B cell (primary cell): ENCODE measurements around the gene SNAPIN. TPM values are rescaled to one million over a fixed set of nuclear protein-coding genes. Genes with fewer than 3 reads are reported as not detected.

Experiments
- ATAC-seq: fragments of 200-7000 bp; cut with Tn5 transposase; one replicate; pipeline ENCODE4 v1.10.0; 2021; ENCODE audit warnings: low read depth, mild to moderate bottlenecking, moderate number of reproducible peaks, moderate library complexity
- CTCF ChIA-PET: fragments of 350-600 bp; sonication (Branson Sonifier 250); formaldehyde crosslinking; loops from one replicate; lab custom pipeline; 2021; ENCODE audit warnings: antibody characterized with exemption, inconsistent platforms; lab: Charles Lee
- POLR2A ChIA-PET: fragments of 350-600 bp; sonication (Branson Sonifier 250); formaldehyde crosslinking; loops from one replicate; lab custom pipeline; 2021; ENCODE audit warnings: antibody characterized with exemption; lab: Charles Lee
- DNase-seq: peaks from one replicate; pipeline ENCODE4 v3.0.0; 2013
- H2AFZ ChIP-seq: 2 replicates; pipeline ENCODE4 v1.6.1; 2012; ENCODE audit warnings: mild to moderate bottlenecking, low read depth, low read length; ENCODE audit not compliant: insufficient read depth, poor library complexity, severe bottlenecking
- H3K27ac ChIP-seq, 2 donors: 1 replicate in 1 of 2; 2 replicates in 1 of 2; pipeline ENCODE4 v1.5.1; 2012 to 2013; ENCODE audit warnings: low read length in 2 of 2, mild to moderate bottlenecking in 2 of 2, moderate library complexity in 1 of 2
- H3K27me3 ChIP-seq, 4 experiments: fragments of 200-600 bp in 1 of 4; sonication (generic) in 1 of 4; replicated peaks in 1 of 4; 1 replicate in 2 of 4; 2 replicates in 2 of 4; pipeline versions ENCODE4 v1.6.1 to v1.7.0; 2013 to 2016; ENCODE audit warnings: low read length in 3 of 4, mild to moderate bottlenecking in 2 of 4, mixed read lengths in 1 of 4, moderate library complexity in 1 of 4; ENCODE audit not compliant: insufficient read depth in 4 of 4, control insufficient read depth in 3 of 4; ENCODE audit errors: control extremely low read depth in 1 of 4
- H3K36me3 ChIP-seq, 2 experiments: replicated peaks in 1 of 2; 1 replicate in 1 of 2; 2 replicates in 1 of 2; pipeline versions ENCODE4 v1.6.1 to v1.7.1; 2013; ENCODE audit warnings: low read length in 1 of 2; ENCODE audit not compliant: insufficient read depth in 2 of 2, control insufficient read depth in 1 of 2; ENCODE audit errors: control extremely low read depth in 1 of 2, extremely low read depth in 1 of 2
- H3K4me1 ChIP-seq, 2 donors: fragments of 200-600 bp in 1 of 2; sonication (generic) in 1 of 2; 1 replicate in 1 of 2; 2 replicates in 1 of 2; pipeline versions ENCODE4 v1.5.1 to v1.6.1; 2013 to 2017; ENCODE audit warnings: low read length in 2 of 2; ENCODE audit not compliant: control insufficient read depth in 2 of 2, insufficient read depth in 2 of 2
- H3K4me2 ChIP-seq: replicated peaks from 2 replicates; pipeline ENCODE3; 2012; ENCODE audit warnings: mild to moderate bottlenecking, low read depth, low read length; ENCODE audit not compliant: poor library complexity, severe bottlenecking
- H3K4me3 ChIP-seq, 5 experiments: fragments of 200-600 bp in 1 of 5; sonication (generic) in 1 of 5; 1 replicate in 3 of 5; 2 replicates in 2 of 5; pipeline versions ENCODE4 v1.5.1 to v1.7.0; 2011 to 2016; ENCODE audit warnings: low read length in 4 of 5, mild to moderate bottlenecking in 4 of 5, low read depth in 2 of 5, control low read depth in 1 of 5, moderate library complexity in 1 of 5; ENCODE audit not compliant: insufficient read depth in 1 of 5; ENCODE audit errors: control extremely low read depth in 1 of 5, extremely low read depth in 1 of 5
- H3K79me2 ChIP-seq: fragments of 200-600 bp; sonication (generic); one replicate; pipeline ENCODE4 v1.6.0; 2016; ENCODE audit warnings: low read length; ENCODE audit not compliant: control insufficient read depth, insufficient read depth
- H3K9ac ChIP-seq: fragments of 200-600 bp; sonication (generic); 2 replicates; pipeline ENCODE4 v1.6.1; 2017; ENCODE audit warnings: mild to moderate bottlenecking, low read length, moderate library complexity
- H3K9me3 ChIP-seq, 3 donors: one replicate each; pipeline versions ENCODE4 v1.6.1 to v1.7.1; 2013; ENCODE audit warnings: low read length in 2 of 3; ENCODE audit not compliant: control insufficient read depth in 2 of 3, insufficient read depth in 1 of 3; ENCODE audit errors: control extremely low read depth in 1 of 3
- H4K20me1 ChIP-seq: 2 replicates; pipeline ENCODE4 v1.6.0; 2012; ENCODE audit warnings: mild to moderate bottlenecking, low read length; ENCODE audit not compliant: insufficient read depth, control insufficient read depth, poor library complexity, severe bottlenecking
- H3K27ac Mint-ChIP-seq: one replicate; pipeline ENCODE4 v1.8.0; 2021; ENCODE audit warnings: mixed read lengths
- H3K27me3 Mint-ChIP-seq: one replicate; pipeline ENCODE4 v1.8.0; 2021; ENCODE audit warnings: mixed read lengths
- H3K4me1 Mint-ChIP-seq: one replicate; pipeline ENCODE4 v1.8.0; 2021; ENCODE audit warnings: mixed read lengths
- H3K4me3 Mint-ChIP-seq: one replicate; pipeline ENCODE4 v1.8.0; 2021; ENCODE audit warnings: mixed read lengths
- H3K9me3 Mint-ChIP-seq: one replicate; pipeline ENCODE4 v1.8.0; 2022; ENCODE audit warnings: mixed read lengths; ENCODE audit not compliant: insufficient read depth
- EZH2 ChIP-seq: IDR thresholded peaks from 2 replicates; pipeline ENCODE4 v1.6.1; 2012; ENCODE audit warnings: borderline replicate concordance, low read depth, mild to moderate bottlenecking, moderate library complexity, low read length; ENCODE audit not compliant: insufficient read depth, poor library complexity, severe bottlenecking
- WGBS: methylation state at CpG from one replicate; pipeline ENCODE4 v1.1.5; 2013; ENCODE audit warnings: missing lambda C conversion rate; ENCODE audit not compliant: insufficient coverage; 5-methylcytosine and 5-hydroxymethylcytosine counted together
- intact Hi-C: fragments of 100-400 bp; cut with micrococcal nuclease; formaldehyde crosslinking; loops from one replicate; pipeline ENCODE4 v1.10.0; 2022
- polyA plus RNA-seq: library from polyadenylated mRNA; depleted of rRNA; stranded (reverse); fragments of >200 nt; gene quantifications from 2 replicates; pipeline ENCODE4 v1.2.3, GENCODE V29; 2012
- total RNA-seq, 2 donors: library from RNA; stranded (reverse); fragments of 120-200 nt in 1 of 2; gene quantifications; 1 replicate in 1 of 2; 2 replicates in 1 of 2; pipeline versions ENCODE4 v1.2.3 to v1.2.4, GENCODE V29; 2013 to 2022
- TF ChIP-seq, protein P1 (sequence below): fragments of 200-600 bp; IDR thresholded peaks from one replicate; pipeline ENCODE4 v1.8.0; 2022; ENCODE audit warnings: antibody characterized with exemption, mild to moderate bottlenecking

SNAPIN gene
- total and polyA plus RNA-seq, 2 donors (not counting 1 experiment from before 2014, with no cell fraction given), result 22.7 to 37.6 TPM

DNA sequence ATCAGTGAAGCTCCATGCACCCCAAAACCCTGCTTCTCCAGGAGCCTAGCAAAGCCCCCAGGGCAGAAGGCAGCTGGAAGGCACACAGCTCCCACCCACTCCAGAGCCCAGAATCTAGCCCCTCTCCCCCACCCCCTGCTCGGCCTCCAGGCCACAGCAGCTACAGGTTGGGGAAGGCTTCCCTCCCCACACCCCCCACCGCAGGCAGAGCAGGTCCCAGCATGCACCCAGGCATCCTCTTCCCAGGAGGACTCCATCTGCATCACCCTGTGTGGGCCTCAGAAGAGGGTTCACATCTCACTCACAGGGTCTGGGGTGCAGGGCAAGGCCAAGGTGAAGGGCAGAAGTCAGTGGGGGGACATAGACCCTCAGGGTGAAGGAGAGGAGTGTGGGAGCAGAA is 43.1 kb upstream of the SNAPIN start:
- no peaks in the 10 kb centered on the region for H3K9me3 ChIP-seq
- DNase-seq (no peak), ATAC-seq (no peak)
- H3K9ac ChIP-seq, result no peak overlapping the region
- ChIA-PET CTCF (interaction anchor here (1.0 to 1.3 kb wide), 2 partner anchors 11 to 47 kb away, joined by 3 read pairs; no protein-coding TSS in a partner anchor), POLR2A (no interaction called here)
- H3K4me2 ChIP-seq, result no peak overlapping the region
- no peak overlapping the region for H2AFZ ChIP-seq
- TF ChIP-seq, protein P1, sequence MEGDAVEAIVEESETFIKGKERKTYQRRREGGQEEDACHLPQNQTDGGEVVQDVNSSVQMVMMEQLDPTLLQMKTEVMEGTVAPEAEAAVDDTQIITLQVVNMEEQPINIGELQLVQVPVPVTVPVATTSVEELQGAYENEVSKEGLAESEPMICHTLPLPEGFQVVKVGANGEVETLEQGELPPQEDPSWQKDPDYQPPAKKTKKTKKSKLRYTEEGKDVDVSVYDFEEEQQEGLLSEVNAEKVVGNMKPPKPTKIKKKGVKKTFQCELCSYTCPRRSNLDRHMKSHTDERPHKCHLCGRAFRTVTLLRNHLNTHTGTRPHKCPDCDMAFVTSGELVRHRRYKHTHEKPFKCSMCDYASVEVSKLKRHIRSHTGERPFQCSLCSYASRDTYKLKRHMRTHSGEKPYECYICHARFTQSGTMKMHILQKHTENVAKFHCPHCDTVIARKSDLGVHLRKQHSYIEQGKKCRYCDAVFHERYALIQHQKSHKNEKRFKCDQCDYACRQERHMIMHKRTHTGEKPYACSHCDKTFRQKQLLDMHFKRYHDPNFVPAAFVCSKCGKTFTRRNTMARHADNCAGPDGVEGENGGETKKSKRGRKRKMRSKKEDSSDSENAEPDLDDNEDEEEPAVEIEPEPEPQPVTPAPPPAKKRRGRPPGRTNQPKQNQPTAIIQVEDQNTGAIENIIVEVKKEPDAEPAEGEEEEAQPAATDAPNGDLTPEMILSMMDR, result no peak
- TF ChIP-seq EZH2, result no peak
- H3K27ac ChIP-seq, result no peak overlapping the region
- H3K36me3 ChIP-seq, result no peaks in the 10 kb centered on the region
- no peak overlapping the region for H3K4me3 ChIP-seq
- no CpG with 5 or more reads among the region's 2 CpGs for WGBS
- no peak overlapping the region for H3K27ac Mint-ChIP-seq
- no peaks in the 10 kb centered on the region for H3K79me2 ChIP-seq
- no peaks in the 10 kb centered on the region for H3K4me1 Mint-ChIP-seq
- no peak overlapping the region for H3K4me3 Mint-ChIP-seq
- no peaks in the 10 kb centered on the region for H3K27me3 ChIP-seq
- H3K27me3 Mint-ChIP-seq, result no peaks in the 10 kb centered on the region
- peaks cover 10% of the 10 kb centered on the region in 2 donors for H3K4me1 ChIP-seq
- intact Hi-C loops, result no loop called here
- no peaks in the 10 kb centered on the region for H3K9me3 Mint-ChIP-seq
- H4K20me1 ChIP-seq, result no peaks in the 10 kb centered on the region

DNA sequence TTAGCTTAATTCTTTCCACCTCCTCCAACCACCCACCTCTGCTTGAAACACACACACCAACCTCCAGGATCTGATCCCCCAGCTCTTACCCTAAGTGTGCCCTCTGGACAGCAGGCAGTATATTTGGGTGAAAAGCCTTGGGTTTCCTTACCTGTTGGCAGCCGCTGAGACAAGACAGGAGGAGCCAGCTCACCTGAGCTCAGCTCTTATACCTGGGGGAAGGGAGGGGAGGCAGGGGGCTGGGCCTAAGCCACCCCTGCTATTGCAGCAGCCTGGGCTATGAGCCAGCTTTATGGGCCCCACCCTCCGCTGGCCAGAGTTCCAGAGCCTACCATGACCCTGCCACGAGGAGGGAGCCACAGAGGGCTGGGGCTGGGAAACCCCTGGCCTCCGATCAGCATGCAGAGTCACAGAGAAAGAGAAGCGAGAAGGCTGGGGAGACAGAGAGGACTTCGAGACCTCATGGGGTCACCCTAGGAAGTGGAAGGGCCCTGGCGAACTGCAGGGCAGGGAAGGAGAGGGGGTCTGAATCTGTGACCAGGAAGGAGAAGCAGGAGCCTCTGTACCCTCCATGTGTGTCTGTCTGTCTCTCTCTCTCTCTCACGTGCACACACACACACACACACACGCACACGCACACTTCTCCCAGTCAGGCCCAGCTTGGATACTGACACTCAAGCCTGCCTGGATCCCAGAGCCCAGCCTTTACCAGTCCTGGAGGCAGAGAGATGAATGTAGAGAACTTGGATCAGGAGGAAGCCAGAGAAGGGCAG is 42.2 kb upstream of the SNAPIN start, which contains the start of gene S100A14:
Gene S100A14 (minus strand): TSS at position 182 of the 773 bp plus-strand sequence. CDS start 467 bp downstream, outside the sequence.
- 87% methylated on average over 6 of the region's 10 CpGs for WGBS
- no peaks in the 10 kb centered on the region for H3K4me1 Mint-ChIP-seq
- TF ChIP-seq, protein P1, result no peak
- TF ChIP-seq EZH2, result no peak
- H3K9me3 Mint-ChIP-seq, result no peaks in the 10 kb centered on the region
- Histone ChIP-seq H3K79me2 (no peaks in the 10 kb centered on the region), H3K27ac (no peak within 1 kb of the TSS), H3K4me1 (peaks cover 10% of the 10 kb centered on the region in 2 donors), H4K20me1 (no peaks in the 10 kb centered on the region), H3K4me2 (no peak within 1 kb of the TSS), H3K9me3 (no peaks in the 10 kb centered on the region), H2AFZ (peak within 1 kb of the TSS; percentile 53), H3K9ac (no peak within 1 kb of the TSS), H3K4me3 (no peak within 1 kb of the TSS), H3K36me3 (no peaks in the 10 kb centered on the region), H3K27me3 (no peaks in the 10 kb centered on the region)
- intact Hi-C loops, result no loop called here
- ChIA-PET POLR2A (no interaction called here), CTCF (interaction anchor here (0.5 to 0.7 kb wide), 2 partner anchors 44 to 106 kb away, joined by 3 read pairs; no protein-coding TSS in a partner anchor)
- DNase-seq (no peak), ATAC-seq (no peak)
- no peak within 1 kb of the TSS for H3K27ac Mint-ChIP-seq
- no peaks in the 10 kb centered on the region for H3K27me3 Mint-ChIP-seq
- H3K4me3 Mint-ChIP-seq, result no peak within 1 kb of the TSS
